CD4-positive, alpha-beta T cell treated with Interleukin-21 for 1 hour (primary cell): ENCODE data around the gene KIAA0586.

Experiments
- DNase-seq: peaks from one replicate; pipeline ENCODE4 v3.0.0-alpha.2; 2020

KIAA0586 gene

DNA sequence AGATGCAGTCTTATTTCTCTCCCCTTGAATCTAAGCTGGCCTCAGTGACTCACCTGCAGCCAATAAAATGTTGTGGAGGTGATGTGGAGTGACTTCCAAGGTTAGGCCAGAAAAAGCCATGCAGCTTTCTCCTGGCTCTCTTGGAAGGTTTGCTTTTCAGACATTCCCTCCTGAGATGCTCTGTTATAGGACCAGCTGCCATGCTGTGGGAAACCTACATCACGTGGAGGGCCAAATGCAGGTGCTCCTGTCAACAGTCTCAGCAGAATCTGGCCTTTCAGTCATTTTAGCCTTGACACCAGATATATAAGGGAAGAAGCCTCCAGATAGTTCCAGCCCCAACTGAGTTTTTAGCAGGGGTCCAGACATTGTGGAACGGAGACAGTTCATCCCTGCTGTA is 172.2 kb downstream of the KIAA0586 start:
- DNase-seq: no peak
